ENCODE results near the gene GPR108. TPM values are rescaled to one million over a fixed set of nuclear protein-coding genes. Genes with fewer than 3 reads are reported as not detected.
"Not testable (repeated sequence)": the region's sequence is repeated elsewhere in the genome, so short reads cannot be mapped to it uniquely, and the experiment has no call there.

GPR108 gene
- total RNA-seq = 100 to 1,000 TPM in 1 of 2 experiments, 10 to 100 TPM in 1; 77.2 to 100 TPM

GRCh38 chr19:6737284-6737872, at the start of gene GPR108:
GPR108 (minus strand) TSS chr19:6737580; CDS start chr19:6737576, 4 bp downstream.
- Mint-ChIP-seq H3K27me3 (no peaks in the 10 kb centered on the region), H3K27ac (peak within 1 kb of the TSS; percentile 99), H3K4me1 (peaks cover 36% of the 10 kb centered on the region), H3K9me3 (ENCODE audit: low read depth) (no peaks in the 10 kb centered on the region), H3K36me3 (peaks cover 5% of the 10 kb centered on the region), H3K4me3 (peak within 1 kb of the TSS; percentile 84)
- CTCF ChIA-PET = interaction anchor here (1.1 to 5.2 kb wide), 22 partner anchors 10 to 459 kb away, joined by 3 to 127 read pairs (median 10); partner anchors contain the start of genes SH2D3A, TNFSF14 and VAV1
- peak; percentile 81 for ATAC-seq
- peak; percentile 100 for DNase-seq

DNA sequence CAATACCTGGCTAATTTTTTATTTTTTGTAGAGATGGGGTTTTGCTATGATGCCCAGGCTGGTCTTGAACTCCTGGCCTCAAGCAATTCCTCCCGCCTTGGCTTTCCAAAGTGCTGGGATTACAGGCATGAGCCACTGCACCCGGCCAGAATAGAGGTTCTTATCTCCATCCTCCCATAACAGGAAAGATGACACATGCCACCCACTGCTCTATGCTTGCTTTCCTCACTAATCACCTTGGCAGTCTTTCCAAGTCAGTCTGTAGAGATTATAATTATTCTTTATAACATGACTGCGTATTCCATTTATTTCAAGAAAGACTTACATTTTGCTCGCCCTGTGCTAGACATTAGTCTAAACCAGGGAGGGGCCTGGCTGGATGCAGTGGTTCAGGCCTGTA, 41.8 kb upstream of the GPR108 start:
- ATAC-seq = no peak

DNA sequence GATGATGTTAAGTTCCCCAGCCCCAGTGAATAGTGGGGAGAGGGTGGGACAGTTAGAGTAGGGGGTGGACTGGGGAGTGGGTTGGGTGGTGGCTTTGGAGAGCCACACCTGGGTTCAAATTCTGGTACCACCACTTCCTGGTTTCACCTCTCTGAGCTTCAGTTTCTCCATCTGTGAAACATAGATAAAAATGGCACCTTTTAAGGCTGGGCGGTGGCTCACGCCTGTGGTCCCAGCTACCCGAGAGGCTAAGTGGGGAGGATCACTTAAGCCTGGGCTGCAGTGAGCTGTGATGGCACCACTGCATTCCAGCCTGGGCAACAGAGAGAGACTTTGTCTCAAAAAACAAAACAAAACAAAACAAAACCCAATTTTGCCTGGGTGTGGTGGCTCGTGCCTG, 41.0 kb upstream of the GPR108 start:
- DNase-seq = no peak
- H3K27me3 Mint-ChIP-seq = no peaks in the 10 kb centered on the region
- peaks cover 7% of the 10 kb centered on the region for H3K9me3 Mint-ChIP-seq (ENCODE audit: low read depth)
- peaks cover 54% of the 10 kb centered on the region for H3K4me1 Mint-ChIP-seq
- peaks cover 46% of the 10 kb centered on the region for H3K36me3 Mint-ChIP-seq
- CTCF ChIA-PET = interaction anchor here (0.6 to 2.7 kb wide), 5 partner anchors 10 to 318 kb away, joined by 3 to 10 read pairs (median 7); no protein-coding TSS in a partner anchor
- peak overlapping the region; percentile 73 for H3K27ac Mint-ChIP-seq
- no peak for ATAC-seq
- no peak overlapping the region for H3K4me3 Mint-ChIP-seq

More for the DNA sequence above, 41.8 kb upstream of the GPR108 start:
- no peak for DNase-seq
- Mint-ChIP-seq H3K4me1 (peaks cover 52% of the 10 kb centered on the region), H3K9me3 (ENCODE audit: low read depth) (peaks cover 7% of the 10 kb centered on the region), H3K36me3 (peaks cover 43% of the 10 kb centered on the region), H3K4me3 (no peak overlapping the region), H3K27ac (no peak overlapping the region), H3K27me3 (no peaks in the 10 kb centered on the region)
- CTCF ChIA-PET = interaction anchor here (1.3 to 2.7 kb wide), 3 partner anchors 10 to 186 kb away, joined by 3 to 10 read pairs (median 8); no protein-coding TSS in a partner anchor

- H3K9me3 Mint-ChIP-seq (ENCODE audit: low read depth) = peaks cover 7% of the 10 kb centered on the region
- H3K4me3 Mint-ChIP-seq = no peak overlapping the region
- H3K4me1 Mint-ChIP-seq = peaks cover 55% of the 10 kb centered on the region
- H3K27ac Mint-ChIP-seq = peak overlapping the region; percentile 73
- no peaks in the 10 kb centered on the region for H3K27me3 Mint-ChIP-seq
- CTCF ChIA-PET = interaction anchor here (2.7 kb wide), 1 partner anchor 9 kb away, joined by 10 read pairs; no protein-coding TSS in a partner anchor
- ATAC-seq = no peak
- no peak for DNase-seq
- peaks cover 46% of the 10 kb centered on the region for H3K36me3 Mint-ChIP-seq
Measured at GRCh38 chr19:6777434-6777833, 40.1 kb upstream of the GPR108 start.

DNA sequence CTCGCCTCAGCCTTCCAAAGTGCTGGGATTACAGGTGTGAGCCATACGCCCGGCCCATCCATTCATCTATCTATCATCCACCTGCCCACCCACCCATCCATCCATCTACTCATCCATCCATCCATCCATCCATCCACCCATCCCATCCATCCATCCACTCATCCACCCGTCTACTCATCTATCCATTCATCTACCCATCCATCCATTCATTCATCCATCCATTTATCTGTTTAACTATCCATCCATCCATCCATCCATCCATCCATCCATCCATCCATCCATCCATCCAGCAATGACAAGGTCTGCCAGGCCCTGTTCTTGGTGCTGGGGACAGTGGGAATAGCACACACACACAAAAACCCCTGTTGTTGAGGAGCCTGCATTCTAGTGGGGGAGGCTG, 39.6 kb upstream of the GPR108 start:
- CTCF ChIA-PET = no interaction called here
- no peak for DNase-seq
- no peaks in the 10 kb centered on the region for H3K27me3 Mint-ChIP-seq
- no peak for ATAC-seq
- peak overlapping the region; percentile 73 for H3K27ac Mint-ChIP-seq
- no peak overlapping the region for H3K4me3 Mint-ChIP-seq
- peaks cover 46% of the 10 kb centered on the region for H3K36me3 Mint-ChIP-seq
- H3K9me3 Mint-ChIP-seq (ENCODE audit: low read depth) = peaks cover 7% of the 10 kb centered on the region
- H3K4me1 Mint-ChIP-seq = peaks cover 60% of the 10 kb centered on the region

DNA sequence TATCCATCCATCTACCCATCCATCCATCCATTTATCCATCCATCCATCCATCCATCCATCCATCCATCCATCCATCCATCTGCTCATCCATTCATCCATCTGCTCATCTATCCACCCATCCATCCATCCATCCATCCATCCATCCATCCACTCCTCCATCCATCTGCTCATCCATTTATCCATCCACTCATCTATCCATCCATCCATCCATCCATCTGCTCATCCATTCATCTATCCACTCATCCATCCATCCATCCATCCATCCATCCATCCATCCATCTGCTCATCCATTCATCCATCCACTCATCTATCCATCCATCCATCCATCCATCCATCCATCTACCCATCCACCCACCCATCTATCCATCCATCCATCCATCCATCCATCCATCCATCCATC, 38.7 kb upstream of the GPR108 start:
- Mint-ChIP-seq H3K27ac (peak overlapping the region; percentile 4), H3K36me3 (peaks cover 41% of the 10 kb centered on the region), H3K4me3 (peak overlapping the region; percentile 20), H3K4me1 (peaks cover 58% of the 10 kb centered on the region)
- ATAC-seq; H3K27me3 Mint-ChIP-seq; H3K9me3 Mint-ChIP-seq (ENCODE audit: low read depth); DNase-seq: not testable (repeated sequence)
- CTCF ChIA-PET = interaction anchor here (4.8 kb wide), 1 partner anchor 38 kb away, joined by 21 read pairs; the partner anchor contains the start of gene GPR108

- DNase-seq (no peak), ATAC-seq (no peak)
- peaks cover 38% of the 10 kb centered on the region for H3K36me3 Mint-ChIP-seq
- CTCF ChIA-PET = interaction anchor here (1.0 to 4.8 kb wide), 5 partner anchors 27 to 89 kb away, joined by 3 to 46 read pairs (median 12); partner anchors contain the start of gene GPR108
- peak overlapping the region; percentile 40 for H3K4me3 Mint-ChIP-seq
- H3K4me1 Mint-ChIP-seq = peaks cover 57% of the 10 kb centered on the region
- H3K27me3 Mint-ChIP-seq = no peaks in the 10 kb centered on the region
- peak overlapping the region; percentile 29 for H3K27ac Mint-ChIP-seq
- H3K9me3 Mint-ChIP-seq (ENCODE audit: low read depth) = peaks cover 7% of the 10 kb centered on the region
Measured at GRCh38 chr19:6774821-6775707, 37.7 kb upstream of the GPR108 start.

DNA sequence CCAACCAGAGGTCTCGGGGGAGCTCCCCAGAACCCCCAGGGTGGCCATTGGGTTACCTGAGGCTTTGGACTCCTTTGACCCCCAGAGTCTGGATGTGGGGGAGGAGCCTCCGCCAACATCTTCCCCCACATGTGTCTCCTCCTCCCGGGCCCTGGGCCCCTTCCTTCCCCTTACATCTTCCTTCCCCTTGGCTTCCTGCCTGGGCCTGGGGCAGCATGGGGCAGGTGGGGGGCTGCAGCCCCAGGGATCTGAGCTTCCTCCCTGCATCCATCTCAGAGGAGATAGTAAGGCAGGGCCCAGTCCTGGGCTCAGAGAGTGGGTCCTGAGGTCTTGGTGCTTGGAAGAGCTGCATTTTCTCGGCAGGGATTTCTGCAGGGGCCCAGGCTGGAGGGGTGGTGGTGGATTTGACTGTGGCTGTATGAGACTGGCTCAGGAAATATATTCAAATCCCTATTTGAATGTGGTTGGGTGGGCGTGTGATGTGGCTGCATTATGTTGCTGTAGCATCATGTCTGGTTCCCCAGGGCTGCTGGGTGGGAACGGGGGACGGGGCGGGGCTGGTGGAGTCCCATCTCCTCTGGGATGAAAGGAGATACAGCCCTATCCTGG, 36.0 kb upstream of the GPR108 start:
- peak overlapping the region; percentile 96 for H3K4me3 Mint-ChIP-seq
- H3K36me3 Mint-ChIP-seq = peaks cover 36% of the 10 kb centered on the region
- peak; percentile 77 for DNase-seq
- CTCF ChIA-PET = interaction anchor here (0.8 to 4.8 kb wide), 11 partner anchors 25 to 269 kb away, joined by 3 to 46 read pairs (median 7); partner anchors contain the start of gene GPR108
- H3K4me1 Mint-ChIP-seq = peaks cover 55% of the 10 kb centered on the region
- ATAC-seq = peak; percentile 57
- no peaks in the 10 kb centered on the region for H3K27me3 Mint-ChIP-seq
- peaks cover 7% of the 10 kb centered on the region for H3K9me3 Mint-ChIP-seq (ENCODE audit: low read depth)
- H3K27ac Mint-ChIP-seq = peak overlapping the region; percentile 89

- peak overlapping the region; percentile 96 for H3K4me3 Mint-ChIP-seq
- CTCF ChIA-PET = interaction anchor here (0.6 to 4.8 kb wide), 13 partner anchors 9 to 268 kb away, joined by 3 to 46 read pairs (median 4); partner anchors contain the start of gene GPR108
Measured at GRCh38 chr19:6772866-6773322, 35.5 kb upstream of the GPR108 start.

DNA sequence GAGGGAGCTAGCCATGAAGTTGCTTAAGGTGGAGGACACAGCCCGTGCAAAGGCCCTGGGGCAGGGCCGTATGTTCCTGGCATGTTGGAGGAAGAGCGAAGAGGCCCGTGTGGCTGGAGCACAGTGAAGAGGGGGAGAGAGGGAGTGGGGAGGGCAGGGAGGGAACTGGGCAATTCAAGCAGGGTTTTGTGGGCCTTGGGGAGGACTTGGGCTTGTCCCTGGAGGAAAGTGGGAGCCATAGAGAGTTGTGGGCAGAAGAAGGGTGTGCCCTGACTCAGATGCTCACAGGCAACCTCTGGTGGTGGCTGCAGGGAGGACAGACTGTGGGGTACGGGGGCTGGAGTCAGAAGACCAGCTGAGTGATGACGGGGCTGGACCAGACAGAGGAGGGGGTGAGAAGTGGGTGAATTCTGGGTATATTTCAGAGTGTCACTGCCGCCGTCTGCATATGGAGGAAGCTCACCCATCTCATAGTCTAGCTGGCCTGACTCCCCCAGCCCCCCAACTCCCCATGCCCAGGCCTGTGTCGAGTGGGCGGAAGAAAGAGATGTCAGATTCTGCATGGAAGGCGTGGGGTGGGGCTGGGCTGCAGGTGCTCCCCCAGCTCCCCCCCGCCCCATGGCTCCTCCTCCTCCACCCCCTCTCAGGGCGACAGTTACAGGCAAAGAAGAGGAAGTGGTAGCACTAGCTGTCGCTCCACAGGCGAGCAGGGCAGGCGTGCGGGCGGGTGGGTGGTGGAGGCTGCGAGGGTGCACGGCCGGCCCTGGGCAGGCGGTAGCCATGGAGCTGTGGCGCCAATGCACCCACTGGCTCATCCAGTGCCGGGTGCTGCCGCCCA, 34.9 kb upstream of the GPR108 start, which contains the start of gene VAV1:
TSS of gene VAV1 (plus strand) at position 681 of the 838 bp plus-strand sequence. CDS start at position 781, 100 bp downstream.
- peak; percentile 92 for DNase-seq
- Mint-ChIP-seq H3K9me3 (ENCODE audit: low read depth) (peaks cover 7% of the 10 kb centered on the region), H3K4me1 (peaks cover 51% of the 10 kb centered on the region), H3K36me3 (peaks cover 26% of the 10 kb centered on the region), H3K4me3 (peak within 1 kb of the TSS; percentile 96), H3K27me3 (no peaks in the 10 kb centered on the region), H3K27ac (peak within 1 kb of the TSS; percentile 89)
- ATAC-seq = peak; percentile 61
- CTCF ChIA-PET = interaction anchor here (0.6 to 4.8 kb wide), 15 partner anchors 8 to 268 kb away, joined by 3 to 46 read pairs (median 3); partner anchors contain the start of gene GPR108

More at GRCh38 chr19:6772866-6773322, 35.5 kb upstream of the GPR108 start:
- Mint-ChIP-seq H3K9me3 (ENCODE audit: low read depth) (peaks cover 7% of the 10 kb centered on the region), H3K4me1 (peaks cover 55% of the 10 kb centered on the region), H3K36me3 (peaks cover 30% of the 10 kb centered on the region), H3K27me3 (no peaks in the 10 kb centered on the region), H3K27ac (peak overlapping the region; percentile 89)
- peak; percentile 4 for ATAC-seq
- no peak for DNase-seq

GRCh38 chr19:6771648-6772027, 34.3 kb upstream of the GPR108 start:
- CTCF ChIA-PET = interaction anchor here (0.7 to 4.8 kb wide), 8 partner anchors 30 to 255 kb away, joined by 3 to 46 read pairs (median 8); partner anchors contain the start of gene GPR108
- not testable (repeated sequence) for H3K9me3 Mint-ChIP-seq (ENCODE audit: low read depth); DNase-seq; ATAC-seq; H3K27me3 Mint-ChIP-seq
- H3K4me3 Mint-ChIP-seq = peak overlapping the region; percentile 96
- H3K36me3 Mint-ChIP-seq = peaks cover 22% of the 10 kb centered on the region
- H3K4me1 Mint-ChIP-seq = peaks cover 49% of the 10 kb centered on the region
- H3K27ac Mint-ChIP-seq = peak overlapping the region; percentile 89

Measured in activated CD8-positive, alpha-beta memory T cell treated with anti-CD3 and anti-CD28 coated beads, Interleukin-2, amount 10 ng/mL, durations not matched to agents 7 days and 5 days (primary cell).